Islet precursor cell (in vitro differentiated cells): ENCODE measurements around the gene RANBP9.
A peak's percentile ranks its signal among the peaks of the same experiment; 100 is the strongest.

ENCODE experiments used
- DNase-seq: peaks from one replicate; pipeline ENCODE4 v3.0.0-alpha.2; 2018

RANBP9 gene

GRCh38 chr6:13591205-13591921, 120.3 kb downstream of the RANBP9 start:
- no peak for DNase-seq

- no peak for DNase-seq
Observed at GRCh38 chr6:13590574-13591153, 121.0 kb downstream of the RANBP9 start.

GRCh38 chr6:13589801-13590200, 121.8 kb downstream of the RANBP9 start:
- no peak for DNase-seq

GRCh38 chr6:13586603-13587542, 124.8 kb downstream of the RANBP9 start:
- DNase-seq = no peak

- DNase-seq = no peak
Observed at GRCh38 chr6:13581700-13582229, 129.9 kb downstream of the RANBP9 start.

- no peak for DNase-seq
Observed at GRCh38 chr6:13579911-13580310, 131.7 kb downstream of the RANBP9 start.

GRCh38 chr6:13577926-13578325, 133.7 kb downstream of the RANBP9 start:
- no peak for DNase-seq

GRCh38 chr6:13576017-13576416, 135.6 kb downstream of the RANBP9 start:
- DNase-seq = no peak

- DNase-seq = no peak
Observed at GRCh38 chr6:13575377-13575775, 136.3 kb downstream of the RANBP9 start.

- peak; percentile 95 for DNase-seq
Observed at GRCh38 chr6:13574571-13575376, 136.9 kb downstream of the RANBP9 start, which contains the start of gene SIRT5. SIRT5 (plus strand) TSS chr6:13574601; CDS start chr6:13584111, 9,510 bp downstream.

- peak; percentile 98 for DNase-seq
Observed at GRCh38 chr6:13574149-13574570, 137.5 kb downstream of the RANBP9 start.

- DNase-seq = peak; percentile 75
Observed at GRCh38 chr6:13573669-13574110, 137.9 kb downstream of the RANBP9 start.

- DNase-seq = no peak
Observed at GRCh38 chr6:13572951-13573654, 138.5 kb downstream of the RANBP9 start.

GRCh38 chr6:13572240-13572639, 139.4 kb downstream of the RANBP9 start:
- no peak for DNase-seq
